HUES6 (cell line): Measurements from ENCODE around the gene EEFSEC.

ENCODE experiments used
- H3K27ac ChIP-seq: 2 replicates; pipeline ENCODE4 v1.7.0; 2013; ENCODE audit warnings: low read depth, mild to moderate bottlenecking, low read length, inconsistent platforms
- H3K27me3 ChIP-seq: 2 replicates; pipeline ENCODE4 v1.6.1; 2013; ENCODE audit warnings: low read length; ENCODE audit not compliant: control insufficient read depth, insufficient read depth
- H3K36me3 ChIP-seq: 2 replicates; pipeline ENCODE4 v1.6.1; 2013; ENCODE audit warnings: low read length; ENCODE audit not compliant: control insufficient read depth, insufficient read depth
- H3K4me1 ChIP-seq: 2 replicates; pipeline ENCODE4 v1.6.1; 2013; ENCODE audit warnings: low read length; ENCODE audit not compliant: control insufficient read depth, insufficient read depth
- H3K4me3 ChIP-seq: 2 replicates; pipeline ENCODE4 v1.5.1; 2013; ENCODE audit warnings: low read depth, low read length
- H3K9ac ChIP-seq: one replicate; pipeline ENCODE4 v1.6.1; 2013; ENCODE audit warnings: mild to moderate bottlenecking, low read length
- H3K9me3 ChIP-seq: 2 replicates; pipeline ENCODE4 v1.6.1; 2013; ENCODE audit warnings: low read depth, low read length; ENCODE audit not compliant: control insufficient read depth, insufficient read depth

The EEFSEC gene

GRCh38 chr3:128455116-128455515 is 301.8 kb downstream of the EEFSEC start:
- no peaks in the 10 kb centered on the region for H3K36me3 ChIP-seq
- peaks cover 72% of the 10 kb centered on the region for H3K27me3 ChIP-seq
- no peak overlapping the region for H3K4me3 ChIP-seq
- H3K9ac ChIP-seq, result no peak overlapping the region
- no peaks in the 10 kb centered on the region for H3K4me1 ChIP-seq
- no peaks in the 10 kb centered on the region for H3K9me3 ChIP-seq
- H3K27ac ChIP-seq, result no peak overlapping the region

GRCh38 chr3:128455786-128456748 is 302.8 kb downstream of the EEFSEC start:
- Histone ChIP-seq H3K27ac (no peak overlapping the region), H3K27me3 (peaks cover 66% of the 10 kb centered on the region), H3K9me3 (no peaks in the 10 kb centered on the region), H3K4me3 (no peak overlapping the region), H3K4me1 (no peaks in the 10 kb centered on the region), H3K36me3 (no peaks in the 10 kb centered on the region), H3K9ac (no peak overlapping the region)

GRCh38 chr3:128456776-128457715 is 303.8 kb downstream of the EEFSEC start:
- Histone ChIP-seq H3K9me3 (no peaks in the 10 kb centered on the region), H3K4me3 (no peak overlapping the region), H3K27ac (no peak overlapping the region), H3K4me1 (no peaks in the 10 kb centered on the region), H3K9ac (no peak overlapping the region), H3K36me3 (no peaks in the 10 kb centered on the region), H3K27me3 (peaks cover 57% of the 10 kb centered on the region)

- H3K9ac ChIP-seq, result no peak overlapping the region
- no peak overlapping the region for H3K27ac ChIP-seq
- H3K4me3 ChIP-seq, result no peak overlapping the region
- H3K27me3 ChIP-seq, result peaks cover 53% of the 10 kb centered on the region
- no peaks in the 10 kb centered on the region for H3K9me3 ChIP-seq
- no peaks in the 10 kb centered on the region; the same call in 1 of the 2 replicates for H3K4me1 ChIP-seq
- H3K36me3 ChIP-seq, result no peaks in the 10 kb centered on the region
Observed at GRCh38 chr3:128457937-128458336, 304.7 kb downstream of the EEFSEC start.
